ENCODE data around the gene WFDC8.

Gene WFDC8

GRCh38 chr20:45550765-45551164 lies 28.3 kb downstream of the WFDC8 start:
- Histone ChIP-seq H3K36me3 (ENCODE audit: control insufficient read depth in 2 of 2, insufficient read depth in 1 of 2, low read length in 2 of 2) (no peaks in the 10 kb centered on the region), H3K4me3 (ENCODE audit: low read depth, low read length) (no peak overlapping the region), H3K9me3 (ENCODE audit: control insufficient read depth, insufficient read depth, low read depth, low read length) (no peaks in the 10 kb centered on the region), H3K4me1 (ENCODE audit: control insufficient read depth, insufficient read depth, low read length) (no peaks in the 10 kb centered on the region), H3K27ac (ENCODE audit: extremely low read depth, low read depth, low read length) (no peak overlapping the region)
- ChIA-PET POLR2A (no interaction called here), CTCF (interaction anchor here (0.6 to 1.8 kb wide), 3 partner anchors 32 to 220 kb away, joined by 3 to 7 read pairs (median 5); no protein-coding TSS in a partner anchor)
- TF ChIP-seq ZNF544 (tag by site-specific recombination; IDR thresholded peaks at IDR 0.05) (no peak), ZNF37A (tag by site-specific recombination; IDR thresholded peaks at IDR 0.05) (no peak), REPIN1 (tag by site-specific recombination; IDR thresholded peaks at IDR 0.05; ENCODE audit: low read depth) (no peak), AEBP2 (tag by site-specific recombination; IDR thresholded peaks at IDR 0.05; ENCODE audit: borderline replicate concordance) (no peak), ZNF211 (tag by site-specific recombination; IDR thresholded peaks at IDR 0.05; ENCODE audit: low read depth) (no peak), ZNF677 (tag by site-specific recombination; IDR thresholded peaks at IDR 0.05) (no peak), ZNF302 (tag by site-specific recombination; IDR thresholded peaks at IDR 0.05; ENCODE audit: low read depth) (no peak), ZNF510 (tag by site-specific recombination; IDR thresholded peaks at IDR 0.05; ENCODE audit: insufficient replicate concordance) (no peak), ZNF350 (tag by site-specific recombination; IDR thresholded peaks at IDR 0.05) (no peak), ZNF184 (tag by site-specific recombination; IDR thresholded peaks at IDR 0.05) (no peak), ZNF48 (tag by site-specific recombination; IDR thresholded peaks at IDR 0.05) (no peak), SP7 (tag by site-specific recombination; IDR thresholded peaks at IDR 0.05) (no peak), ZNF701 (tag by site-specific recombination; IDR thresholded peaks at IDR 0.05) (no peak), ZNF366 (tag by site-specific recombination; conservative IDR thresholded peaks at IDR 0.05) (no peak), ZNF174 (tag by site-specific recombination; IDR thresholded peaks at IDR 0.05) (no peak)
- TF ChIP-seq, protein P1, sequence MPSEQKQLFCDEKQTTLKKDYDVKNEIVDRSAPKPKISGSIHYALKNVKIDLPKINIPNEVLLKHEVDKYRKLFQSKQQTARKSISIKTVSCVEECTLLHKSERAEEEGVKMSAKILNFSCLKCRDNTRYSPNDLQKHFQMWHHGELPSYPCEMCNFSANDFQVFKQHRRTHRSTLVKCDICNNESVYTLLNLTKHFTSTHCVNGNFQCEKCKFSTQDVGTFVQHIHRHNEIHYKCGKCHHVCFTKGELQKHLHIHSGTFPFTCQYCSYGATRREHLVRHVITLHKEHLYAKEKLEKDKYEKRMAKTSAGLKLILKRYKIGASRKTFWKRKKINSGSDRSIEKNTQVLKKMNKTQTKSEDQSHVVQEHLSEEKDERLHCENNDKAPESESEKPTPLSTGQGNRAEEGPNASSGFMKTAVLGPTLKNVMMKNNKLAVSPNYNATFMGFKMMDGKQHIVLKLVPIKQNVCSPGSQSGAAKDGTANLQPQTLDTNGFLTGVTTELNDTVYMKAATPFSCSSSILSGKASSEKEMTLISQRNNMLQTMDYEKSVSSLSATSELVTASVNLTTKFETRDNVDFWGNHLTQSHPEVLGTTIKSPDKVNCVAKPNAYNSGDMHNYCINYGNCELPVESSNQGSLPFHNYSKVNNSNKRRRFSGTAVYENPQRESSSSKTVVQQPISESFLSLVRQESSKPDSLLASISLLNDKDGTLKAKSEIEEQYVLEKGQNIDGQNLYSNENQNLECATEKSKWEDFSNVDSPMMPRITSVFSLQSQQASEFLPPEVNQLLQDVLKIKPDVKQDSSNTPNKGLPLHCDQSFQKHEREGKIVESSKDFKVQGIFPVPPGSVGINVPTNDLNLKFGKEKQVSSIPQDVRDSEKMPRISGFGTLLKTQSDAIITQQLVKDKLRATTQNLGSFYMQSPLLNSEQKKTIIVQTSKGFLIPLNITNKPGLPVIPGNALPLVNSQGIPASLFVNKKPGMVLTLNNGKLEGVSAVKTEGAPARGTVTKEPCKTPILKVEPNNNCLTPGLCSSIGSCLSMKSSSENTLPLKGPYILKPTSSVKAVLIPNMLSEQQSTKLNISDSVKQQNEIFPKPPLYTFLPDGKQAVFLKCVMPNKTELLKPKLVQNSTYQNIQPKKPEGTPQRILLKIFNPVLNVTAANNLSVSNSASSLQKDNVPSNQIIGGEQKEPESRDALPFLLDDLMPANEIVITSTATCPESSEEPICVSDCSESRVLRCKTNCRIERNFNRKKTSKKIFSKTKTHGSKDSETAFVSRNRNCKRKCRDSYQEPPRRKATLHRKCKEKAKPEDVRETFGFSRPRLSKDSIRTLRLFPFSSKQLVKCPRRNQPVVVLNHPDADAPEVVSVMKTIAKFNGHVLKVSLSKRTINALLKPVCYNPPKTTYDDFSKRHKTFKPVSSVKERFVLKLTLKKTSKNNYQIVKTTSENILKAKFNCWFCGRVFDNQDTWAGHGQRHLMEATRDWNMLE (tag by site-specific recombination; conservative IDR thresholded peaks at IDR 0.05; ENCODE audit: low read depth), result no peak
- TF ChIP-seq, protein P2, sequence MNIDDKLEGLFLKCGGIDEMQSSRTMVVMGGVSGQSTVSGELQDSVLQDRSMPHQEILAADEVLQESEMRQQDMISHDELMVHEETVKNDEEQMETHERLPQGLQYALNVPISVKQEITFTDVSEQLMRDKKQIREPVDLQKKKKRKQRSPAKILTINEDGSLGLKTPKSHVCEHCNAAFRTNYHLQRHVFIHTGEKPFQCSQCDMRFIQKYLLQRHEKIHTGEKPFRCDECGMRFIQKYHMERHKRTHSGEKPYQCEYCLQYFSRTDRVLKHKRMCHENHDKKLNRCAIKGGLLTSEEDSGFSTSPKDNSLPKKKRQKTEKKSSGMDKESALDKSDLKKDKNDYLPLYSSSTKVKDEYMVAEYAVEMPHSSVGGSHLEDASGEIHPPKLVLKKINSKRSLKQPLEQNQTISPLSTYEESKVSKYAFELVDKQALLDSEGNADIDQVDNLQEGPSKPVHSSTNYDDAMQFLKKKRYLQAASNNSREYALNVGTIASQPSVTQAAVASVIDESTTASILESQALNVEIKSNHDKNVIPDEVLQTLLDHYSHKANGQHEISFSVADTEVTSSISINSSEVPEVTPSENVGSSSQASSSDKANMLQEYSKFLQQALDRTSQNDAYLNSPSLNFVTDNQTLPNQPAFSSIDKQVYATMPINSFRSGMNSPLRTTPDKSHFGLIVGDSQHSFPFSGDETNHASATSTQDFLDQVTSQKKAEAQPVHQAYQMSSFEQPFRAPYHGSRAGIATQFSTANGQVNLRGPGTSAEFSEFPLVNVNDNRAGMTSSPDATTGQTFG (tag by site-specific recombination; IDR thresholded peaks at IDR 0.05; ENCODE audit: borderline replicate concordance), result no peak

- POLR2A ChIA-PET, result no interaction called here
- H3K36me3 ChIP-seq (ENCODE audit: control insufficient read depth in 2 of 2, insufficient read depth in 1 of 2, low read length in 2 of 2), result no peaks in the 10 kb centered on the region
- no peaks in the 10 kb centered on the region for H3K4me1 ChIP-seq (ENCODE audit: control insufficient read depth, insufficient read depth, low read length)
- no peaks in the 10 kb centered on the region for H3K9me3 ChIP-seq (ENCODE audit: control insufficient read depth, insufficient read depth, low read depth, low read length)
- no peak overlapping the region for H3K27ac ChIP-seq (ENCODE audit: extremely low read depth, low read depth, low read length)
- CTCF ChIA-PET, result interaction anchor here (0.6 to 2.8 kb wide), 2 partner anchors 172 to 223 kb away, joined by 3 to 17 read pairs; no protein-coding TSS in a partner anchor
- no peak overlapping the region for H3K4me3 ChIP-seq (ENCODE audit: low read depth, low read length)
- peak; percentile 92 for TF ChIP-seq PRDM1 (tag by site-specific recombination; IDR thresholded peaks at IDR 0.05)
- no peak for TF ChIP-seq ZNF768 (tag by site-specific recombination; IDR thresholded peaks at IDR 0.05)
These were observed 30.7 kb downstream of the WFDC8 start for GRCh38 chr20:45548410-45548809.
